Sigmoid colon (tissue), 4 donors: ENCODE data around the gene SUMF2.

Source experiments
- CTCF ChIP-seq, 4 experiments: fragments of 450-650 bp in 3 of 4; fragments of 200-600 bp in 1 of 4; IDR thresholded peaks; one replicate each; pipeline ENCODE4 v1.5.1; 2016 to 2019; ENCODE audit warnings: antibody characterized with exemption in 4 of 4, mild to moderate bottlenecking in 3 of 4, moderate library complexity in 2 of 4
- EP300 ChIP-seq, 4 donors: sonication (generic); formaldehyde crosslinking; IDR thresholded peaks; one replicate each; pipeline ENCODE4 v1.6.1; 2017; ENCODE audit warnings: antibody characterized with exemption in 4 of 4
- POLR2AphosphoS5 ChIP-seq, 4 donors: sonication (generic); formaldehyde crosslinking; IDR thresholded peaks; one replicate each; pipeline ENCODE4 v1.6.1; 2017; ENCODE audit warnings: antibody characterized with exemption in 4 of 4

DNA sequence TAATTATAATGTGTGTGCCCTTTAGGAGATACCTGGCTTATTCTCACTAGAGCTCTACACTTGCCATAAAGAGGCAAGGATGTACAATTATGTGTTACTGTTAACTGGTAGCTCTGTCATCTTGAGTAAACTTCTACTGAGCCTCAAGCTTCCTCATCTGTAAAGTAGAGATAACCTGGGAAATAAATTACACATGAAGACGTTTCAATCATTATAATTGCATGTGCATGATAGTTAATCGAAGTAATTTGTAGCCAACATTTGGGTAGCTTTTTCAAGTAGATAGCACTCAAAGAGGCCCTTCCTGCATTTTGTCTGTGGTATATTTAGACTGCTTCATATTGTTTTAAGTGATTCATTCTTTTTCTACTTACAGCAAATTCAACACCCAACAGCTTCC lies 10.1 kb upstream of the SUMF2 start:
- TF ChIP-seq CTCF (IDR thresholded peaks at IDR 0.05) (no peak), POLR2AphosphoS5 (IDR thresholded peaks at IDR 0.05) (no peak), EP300 (IDR thresholded peaks at IDR 0.05) (no peak)
